Measurements from ENCODE around the gene IGF2.

The IGF2 gene

DNA sequence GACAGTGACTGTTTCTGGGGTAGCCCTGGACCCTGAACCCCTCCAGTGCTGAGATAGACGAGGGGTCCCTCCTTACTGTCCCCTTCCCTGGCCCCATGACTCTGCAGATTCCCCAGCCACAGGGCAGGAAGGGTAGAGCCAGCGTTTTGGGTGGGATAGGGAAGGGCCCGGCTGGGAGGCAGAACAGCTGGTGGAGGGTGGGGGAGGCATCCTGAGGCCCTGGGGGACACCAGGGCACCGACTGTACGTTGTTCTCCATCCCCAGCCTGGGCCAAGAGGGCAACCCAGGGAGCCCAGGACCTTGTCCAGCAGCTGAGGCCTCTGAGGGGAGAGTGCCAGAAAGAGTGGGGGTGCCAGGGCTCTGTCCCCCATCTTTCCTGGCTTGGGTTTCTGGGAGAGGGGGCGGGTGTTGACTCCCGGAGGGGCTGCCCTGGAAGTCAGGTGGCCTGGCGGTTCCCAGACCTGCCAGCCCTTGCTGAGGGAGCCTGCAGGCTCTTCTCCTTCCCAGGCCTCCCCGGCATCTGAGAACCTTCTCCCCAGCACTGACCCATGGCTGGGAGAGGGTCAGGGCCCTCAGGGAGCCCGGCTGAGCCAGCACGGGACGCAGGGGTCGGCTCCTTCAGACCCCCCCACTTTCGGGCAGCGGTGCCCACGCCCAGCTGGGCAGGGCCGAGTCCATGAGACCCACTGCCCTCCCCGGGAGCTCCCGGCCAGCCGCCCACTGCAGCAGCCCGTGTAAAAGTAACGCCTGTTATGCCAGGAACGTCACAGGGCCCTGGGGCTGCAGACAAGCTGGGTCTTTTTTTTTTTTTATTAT lies 30.3 kb downstream of the IGF2 start:
- CTCF ChIA-PET, result interaction anchor here (1.0 to 2.0 kb wide), 3 partner anchors 12 to 73 kb away, joined by 3 to 7 read pairs (median 6); no protein-coding TSS in a partner anchor
- TF ChIP-seq, protein P1, sequence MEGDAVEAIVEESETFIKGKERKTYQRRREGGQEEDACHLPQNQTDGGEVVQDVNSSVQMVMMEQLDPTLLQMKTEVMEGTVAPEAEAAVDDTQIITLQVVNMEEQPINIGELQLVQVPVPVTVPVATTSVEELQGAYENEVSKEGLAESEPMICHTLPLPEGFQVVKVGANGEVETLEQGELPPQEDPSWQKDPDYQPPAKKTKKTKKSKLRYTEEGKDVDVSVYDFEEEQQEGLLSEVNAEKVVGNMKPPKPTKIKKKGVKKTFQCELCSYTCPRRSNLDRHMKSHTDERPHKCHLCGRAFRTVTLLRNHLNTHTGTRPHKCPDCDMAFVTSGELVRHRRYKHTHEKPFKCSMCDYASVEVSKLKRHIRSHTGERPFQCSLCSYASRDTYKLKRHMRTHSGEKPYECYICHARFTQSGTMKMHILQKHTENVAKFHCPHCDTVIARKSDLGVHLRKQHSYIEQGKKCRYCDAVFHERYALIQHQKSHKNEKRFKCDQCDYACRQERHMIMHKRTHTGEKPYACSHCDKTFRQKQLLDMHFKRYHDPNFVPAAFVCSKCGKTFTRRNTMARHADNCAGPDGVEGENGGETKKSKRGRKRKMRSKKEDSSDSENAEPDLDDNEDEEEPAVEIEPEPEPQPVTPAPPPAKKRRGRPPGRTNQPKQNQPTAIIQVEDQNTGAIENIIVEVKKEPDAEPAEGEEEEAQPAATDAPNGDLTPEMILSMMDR (IDR thresholded peaks at IDR 0.05; ENCODE audit: insufficient read depth, low read length, missing control alignments), result no peak
- no peak for DNase-seq (ENCODE audit: low read depth, low spot score)
- POLR2A ChIA-PET, result interaction anchor here (0.8 kb wide), 1 partner anchor 12 kb away, joined by 3 read pairs; no protein-coding TSS in a partner anchor
- H3K4me3 ChIP-seq (ENCODE audit: low read depth, low read length), result no peak overlapping the region

DNA sequence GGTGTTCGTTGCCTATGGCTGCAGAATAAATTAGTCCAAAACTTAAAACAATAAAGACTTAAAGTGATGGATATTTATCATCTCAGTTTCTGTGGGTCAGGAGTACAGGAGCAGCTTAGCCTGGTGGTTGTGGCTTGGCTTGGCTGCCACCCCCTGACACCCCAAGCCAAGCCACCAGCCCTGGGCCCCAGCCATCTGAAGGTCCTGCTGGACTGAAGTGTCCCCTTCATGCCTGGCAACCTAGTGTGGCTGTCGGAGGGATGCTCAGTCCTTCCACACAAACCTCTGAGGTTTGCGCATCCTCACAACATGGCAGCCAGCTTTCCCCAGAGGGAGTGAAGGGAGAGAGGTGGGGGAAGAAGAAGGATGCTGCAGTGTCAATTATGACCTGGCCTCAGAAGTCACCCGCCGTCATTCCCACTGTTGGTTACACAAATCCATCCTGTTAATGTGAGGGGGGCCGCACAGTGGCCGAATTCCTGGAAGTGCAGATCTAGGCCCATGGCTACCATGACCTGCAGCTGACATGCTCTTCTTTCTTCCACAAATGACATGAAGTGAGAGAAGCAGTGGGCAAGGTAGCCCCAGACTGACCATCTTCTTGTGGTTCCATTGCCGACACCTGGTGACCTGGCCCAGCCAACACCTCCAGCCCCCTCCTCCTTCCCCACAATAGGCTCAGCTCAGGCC lies 31.1 kb downstream of the IGF2 start:
- ChIA-PET POLR2A (interaction anchor here (0.8 kb wide), 1 partner anchor 13 kb away, joined by 3 read pairs; no protein-coding TSS in a partner anchor), CTCF (interaction anchor here (2.0 kb wide), 1 partner anchor 49 kb away, joined by 7 read pairs; no protein-coding TSS in a partner anchor)
- no peak overlapping the region for H3K4me3 ChIP-seq (ENCODE audit: low read depth, low read length)
- no peak for DNase-seq (ENCODE audit: low read depth, low spot score)
- TF ChIP-seq, protein P1 (IDR thresholded peaks at IDR 0.05; ENCODE audit: insufficient read depth, low read length, missing control alignments), result no peak

DNA sequence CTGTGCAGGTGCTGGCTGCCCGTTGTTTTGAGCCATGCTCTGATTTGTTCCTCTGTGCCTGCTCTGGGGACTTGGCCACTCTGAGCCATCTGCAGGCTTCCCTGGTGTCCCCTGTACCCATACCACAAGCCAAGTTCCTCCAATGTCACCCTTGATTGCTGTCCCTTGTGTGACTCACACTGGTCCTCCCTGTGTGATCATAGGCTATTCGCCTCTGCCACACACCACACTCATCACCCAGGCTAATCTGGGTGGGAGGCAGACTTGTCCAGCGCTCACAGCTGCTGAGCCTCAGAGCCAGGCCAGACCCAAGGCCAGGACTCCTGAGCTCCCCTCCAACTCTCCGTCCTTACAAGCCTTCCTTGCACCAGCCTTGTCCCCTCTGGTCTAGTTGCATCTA lies 31.7 kb downstream of the IGF2 start:
- H3K4me3 ChIP-seq (ENCODE audit: low read depth, low read length), result no peak overlapping the region
- POLR2A ChIA-PET, result no interaction called here
- no peak for DNase-seq (ENCODE audit: low read depth, low spot score)
- TF ChIP-seq, protein P1 (IDR thresholded peaks at IDR 0.05; ENCODE audit: insufficient read depth, low read length, missing control alignments), result no peak
- CTCF ChIA-PET, result no interaction called here

DNA sequence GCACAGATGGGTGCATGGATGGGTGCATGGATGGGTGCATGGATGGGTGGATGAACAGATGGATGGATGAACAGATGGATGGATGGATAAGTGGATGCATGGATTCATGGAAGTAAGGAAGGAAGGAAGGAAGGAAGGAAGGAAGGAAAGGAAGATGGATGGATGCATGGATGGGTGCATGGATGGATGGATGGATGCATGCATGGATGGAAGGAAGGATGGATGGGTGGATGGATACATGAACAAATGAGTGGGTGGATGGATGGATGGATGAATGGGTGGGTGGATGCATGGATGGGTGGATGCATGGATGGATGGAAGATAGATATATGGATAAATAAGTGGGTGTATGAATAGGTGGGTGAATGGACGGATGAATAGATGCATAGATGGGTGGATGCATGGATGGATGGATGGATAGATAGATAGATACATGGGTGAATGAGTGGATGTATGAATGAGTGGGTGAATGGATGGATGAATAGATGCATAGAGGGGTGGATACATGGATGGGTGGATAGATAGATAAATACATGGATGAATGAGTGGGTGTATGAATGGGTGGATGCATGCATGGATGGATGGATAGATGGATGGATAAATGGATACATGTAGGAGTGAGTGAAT lies 32.5 kb downstream of the IGF2 start:
- ChIA-PET POLR2A (no interaction called here), CTCF (no interaction called here)
- TF ChIP-seq, protein P1 (IDR thresholded peaks at IDR 0.05; ENCODE audit: insufficient read depth, low read length, missing control alignments), result no peak
- no peak overlapping the region for H3K4me3 ChIP-seq (ENCODE audit: low read depth, low read length)
- no peak for DNase-seq (ENCODE audit: low read depth, low spot score)

DNA sequence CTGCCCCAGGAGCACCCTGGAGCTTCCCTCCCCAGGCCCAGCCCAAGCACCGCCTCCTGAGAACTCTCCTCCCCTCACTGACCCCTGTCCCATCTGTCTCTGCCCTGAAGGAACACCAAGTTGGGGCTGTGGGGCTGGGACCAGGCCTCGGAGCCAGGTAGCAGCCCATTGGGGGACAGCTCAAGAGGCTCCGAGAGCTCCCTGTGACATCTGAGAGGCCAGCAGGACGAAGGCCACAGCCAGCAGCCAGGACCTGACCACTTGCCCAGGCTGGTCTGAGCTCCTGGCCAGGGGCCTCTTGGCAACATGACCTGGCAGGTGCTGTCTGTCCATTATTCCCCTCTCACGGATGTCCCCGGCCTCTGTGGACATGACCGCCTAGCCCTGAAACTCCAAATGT lies 33.7 kb downstream of the IGF2 start:
- TF ChIP-seq, protein P1 (IDR thresholded peaks at IDR 0.05; ENCODE audit: insufficient read depth, low read length, missing control alignments), result no peak
- ChIA-PET POLR2A (no interaction called here), CTCF (interaction anchor here (0.9 to 2.0 kb wide), 4 partner anchors 8 to 532 kb away, joined by 3 to 7 read pairs (median 4); no protein-coding TSS in a partner anchor)
- DNase-seq (ENCODE audit: low read depth, low spot score), result no peak
- no peak overlapping the region for H3K4me3 ChIP-seq (ENCODE audit: low read depth, low read length)

Measured in AG04449 (cell line).